ENCODE measurements around the gene SLC35D3.
"Not testable (repeated sequence)": the region's sequence is repeated elsewhere in the genome, so short reads cannot be mapped to it uniquely, and the experiment has no call there.

The SLC35D3 gene

GRCh38 chr6:136958168-136958567, 36.1 kb downstream of the SLC35D3 start:
- Histone ChIP-seq H3K9me3 (ENCODE audit: severe bottlenecking) (no peaks in the 10 kb centered on the region), H3K4me1 (ENCODE audit: insufficient read depth, poor library complexity, severe bottlenecking) (no peaks in the 10 kb centered on the region), H3K27ac (ENCODE audit: poor library complexity, severe bottlenecking) (no peak overlapping the region), H3K27me3 (ENCODE audit: insufficient read depth, poor library complexity, severe bottlenecking) (no peaks in the 10 kb centered on the region), H3K4me3 (ENCODE audit: severe bottlenecking) (no peak overlapping the region), H3K36me3 (ENCODE audit: low read depth) (no peaks in the 10 kb centered on the region)
- DNase-seq (ENCODE audit: low spot score): no peak
- no peak for ATAC-seq (ENCODE audit: low read depth)
- no peak for TF ChIP-seq CTCF (IDR thresholded peaks at IDR 0.05; ENCODE audit: poor library complexity, severe bottlenecking)

GRCh38 chr6:136959471-136959891, 37.4 kb downstream of the SLC35D3 start:
- ATAC-seq (ENCODE audit: low read depth): no peak
- no peaks in the 10 kb centered on the region for H3K9me3 ChIP-seq (ENCODE audit: severe bottlenecking)
- TF ChIP-seq CTCF (IDR thresholded peaks at IDR 0.05; ENCODE audit: poor library complexity, severe bottlenecking): no peak
- no peak for DNase-seq (ENCODE audit: low spot score)
- H3K36me3 ChIP-seq (ENCODE audit: low read depth): no peaks in the 10 kb centered on the region
- H3K27ac ChIP-seq (ENCODE audit: poor library complexity, severe bottlenecking): no peak overlapping the region
- H3K27me3 ChIP-seq (ENCODE audit: insufficient read depth, poor library complexity, severe bottlenecking): no peaks in the 10 kb centered on the region
- no peak overlapping the region for H3K4me3 ChIP-seq (ENCODE audit: severe bottlenecking)
- no peaks in the 10 kb centered on the region for H3K4me1 ChIP-seq (ENCODE audit: insufficient read depth, poor library complexity, severe bottlenecking)

- not testable (repeated sequence) for DNase-seq (ENCODE audit: low spot score); H3K27me3 ChIP-seq (ENCODE audit: insufficient read depth, poor library complexity, severe bottlenecking); H3K4me1 ChIP-seq (ENCODE audit: insufficient read depth, poor library complexity, severe bottlenecking); H3K4me3 ChIP-seq (ENCODE audit: severe bottlenecking); H3K36me3 ChIP-seq (ENCODE audit: low read depth); H3K27ac ChIP-seq (ENCODE audit: poor library complexity, severe bottlenecking); ATAC-seq (ENCODE audit: low read depth); H3K9me3 ChIP-seq (ENCODE audit: severe bottlenecking)
Observed at GRCh38 chr6:136959935-136960334, 37.8 kb downstream of the SLC35D3 start.

- Histone ChIP-seq H3K27ac (ENCODE audit: poor library complexity, severe bottlenecking) (no peak overlapping the region), H3K4me1 (ENCODE audit: insufficient read depth, poor library complexity, severe bottlenecking) (no peaks in the 10 kb centered on the region), H3K27me3 (ENCODE audit: insufficient read depth, poor library complexity, severe bottlenecking) (no peaks in the 10 kb centered on the region), H3K4me3 (ENCODE audit: severe bottlenecking) (no peak overlapping the region), H3K9me3 (ENCODE audit: severe bottlenecking) (no peaks in the 10 kb centered on the region), H3K36me3 (ENCODE audit: low read depth) (no peaks in the 10 kb centered on the region)
- DNase-seq (ENCODE audit: low spot score) (no peak), ATAC-seq (ENCODE audit: low read depth) (no peak)
- TF ChIP-seq CTCF (IDR thresholded peaks at IDR 0.05; ENCODE audit: poor library complexity, severe bottlenecking): no peak
Observed at GRCh38 chr6:136960781-136961180, 38.7 kb downstream of the SLC35D3 start.

- H3K4me3 ChIP-seq (ENCODE audit: severe bottlenecking): no peak overlapping the region
- no peak overlapping the region for H3K27ac ChIP-seq (ENCODE audit: poor library complexity, severe bottlenecking)
- DNase-seq (ENCODE audit: low spot score) (no peak), ATAC-seq (ENCODE audit: low read depth) (no peak)
- no peaks in the 10 kb centered on the region for H3K36me3 ChIP-seq (ENCODE audit: low read depth)
- H3K27me3 ChIP-seq (ENCODE audit: insufficient read depth, poor library complexity, severe bottlenecking): no peaks in the 10 kb centered on the region
- no peaks in the 10 kb centered on the region for H3K4me1 ChIP-seq (ENCODE audit: insufficient read depth, poor library complexity, severe bottlenecking)
- TF ChIP-seq CTCF (IDR thresholded peaks at IDR 0.05; ENCODE audit: poor library complexity, severe bottlenecking): no peak
- H3K9me3 ChIP-seq (ENCODE audit: severe bottlenecking): no peaks in the 10 kb centered on the region
Observed at GRCh38 chr6:136961848-136962247, 39.7 kb downstream of the SLC35D3 start.
